Measurements from ENCODE around the gene IL1RL1.

IL1RL1 gene

DNA sequence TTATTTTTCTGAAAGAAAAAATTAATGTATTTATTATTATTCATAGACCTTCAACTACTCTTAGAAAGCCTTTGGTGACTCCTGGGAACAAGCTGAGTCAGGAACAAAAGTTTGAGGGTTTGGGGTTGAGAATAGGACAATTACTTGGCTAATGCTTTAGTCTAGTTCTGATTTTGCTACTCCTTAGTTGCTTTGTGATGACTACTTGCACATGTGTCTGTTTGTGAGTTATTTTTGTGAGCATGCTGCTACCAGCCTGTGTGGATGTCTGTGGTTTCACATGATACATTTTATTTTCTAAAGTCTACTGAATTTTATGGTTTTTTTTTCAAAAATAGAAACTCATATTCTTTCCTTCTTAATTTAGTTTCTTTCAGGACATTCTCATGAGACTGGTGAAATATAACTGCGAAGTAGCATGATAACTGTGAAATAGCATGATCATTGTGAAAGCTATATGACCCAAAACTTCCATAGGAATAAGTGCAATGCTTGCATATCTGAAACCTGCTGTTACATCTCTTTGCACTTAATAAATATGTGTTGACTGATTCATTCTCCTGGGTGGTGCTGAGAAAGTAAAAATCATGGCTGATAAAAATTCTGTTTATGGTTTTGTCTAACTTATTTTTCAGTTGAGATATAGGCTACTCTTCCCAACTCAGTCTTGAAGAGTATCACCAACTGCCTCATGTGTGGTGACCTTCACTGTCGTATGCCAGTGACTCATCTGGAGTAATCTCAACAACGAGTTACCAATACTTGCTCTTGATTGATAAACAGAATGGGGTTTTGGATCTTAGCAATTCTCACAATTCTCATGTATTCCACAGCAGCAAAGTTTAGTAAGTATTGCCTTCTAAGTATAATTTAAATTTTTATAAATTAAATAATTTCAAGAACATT lies 26.4 kb downstream of the IL1RL1 start:
- H3K4me3 ChIP-seq (ENCODE audit: control insufficient read depth, low read depth, low read length) = no peak overlapping the region
- DNase-seq (ENCODE audit: low read depth) = no peak
- TF ChIP-seq, protein P1, sequence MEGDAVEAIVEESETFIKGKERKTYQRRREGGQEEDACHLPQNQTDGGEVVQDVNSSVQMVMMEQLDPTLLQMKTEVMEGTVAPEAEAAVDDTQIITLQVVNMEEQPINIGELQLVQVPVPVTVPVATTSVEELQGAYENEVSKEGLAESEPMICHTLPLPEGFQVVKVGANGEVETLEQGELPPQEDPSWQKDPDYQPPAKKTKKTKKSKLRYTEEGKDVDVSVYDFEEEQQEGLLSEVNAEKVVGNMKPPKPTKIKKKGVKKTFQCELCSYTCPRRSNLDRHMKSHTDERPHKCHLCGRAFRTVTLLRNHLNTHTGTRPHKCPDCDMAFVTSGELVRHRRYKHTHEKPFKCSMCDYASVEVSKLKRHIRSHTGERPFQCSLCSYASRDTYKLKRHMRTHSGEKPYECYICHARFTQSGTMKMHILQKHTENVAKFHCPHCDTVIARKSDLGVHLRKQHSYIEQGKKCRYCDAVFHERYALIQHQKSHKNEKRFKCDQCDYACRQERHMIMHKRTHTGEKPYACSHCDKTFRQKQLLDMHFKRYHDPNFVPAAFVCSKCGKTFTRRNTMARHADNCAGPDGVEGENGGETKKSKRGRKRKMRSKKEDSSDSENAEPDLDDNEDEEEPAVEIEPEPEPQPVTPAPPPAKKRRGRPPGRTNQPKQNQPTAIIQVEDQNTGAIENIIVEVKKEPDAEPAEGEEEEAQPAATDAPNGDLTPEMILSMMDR (IDR thresholded peaks at IDR 0.05; ENCODE audit: control insufficient read depth, insufficient read depth, low read depth, low read length, missing control alignments) = no peak

DNA sequence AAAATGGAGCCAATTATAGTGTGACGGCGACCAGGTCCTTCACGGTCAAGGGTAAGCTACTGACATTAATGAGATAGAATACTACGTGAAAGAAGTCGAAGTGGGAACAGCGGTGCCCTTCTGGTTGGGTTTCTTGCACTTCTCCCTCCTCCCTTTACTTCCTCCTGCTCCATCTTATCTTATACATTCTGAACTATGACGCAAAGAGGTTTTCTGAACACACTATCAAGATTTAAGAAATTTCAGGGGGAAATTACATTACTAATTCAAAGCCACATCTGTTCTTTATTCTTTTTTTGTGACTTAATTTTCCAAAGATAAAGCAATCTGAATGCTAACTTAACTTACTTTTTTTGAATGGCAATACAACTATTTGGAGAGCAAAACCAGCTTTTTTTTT lies 29.4 kb downstream of the IL1RL1 start:
- no peak for DNase-seq (ENCODE audit: low read depth)
- TF ChIP-seq, protein P1 (IDR thresholded peaks at IDR 0.05; ENCODE audit: control insufficient read depth, insufficient read depth, low read depth, low read length, missing control alignments) = no peak
- H3K4me3 ChIP-seq (ENCODE audit: control insufficient read depth, low read depth, low read length) = no peak overlapping the region

- TF ChIP-seq, protein P1 (IDR thresholded peaks at IDR 0.05; ENCODE audit: control insufficient read depth, insufficient read depth, low read depth, low read length, missing control alignments) = peak; percentile 31
- no peak overlapping the region for H3K4me3 ChIP-seq (ENCODE audit: control insufficient read depth, low read depth, low read length)
- no peak for DNase-seq (ENCODE audit: low read depth)
Observed at GRCh38 chr2:102342888-102343287, 31.5 kb downstream of the IL1RL1 start.

DNA sequence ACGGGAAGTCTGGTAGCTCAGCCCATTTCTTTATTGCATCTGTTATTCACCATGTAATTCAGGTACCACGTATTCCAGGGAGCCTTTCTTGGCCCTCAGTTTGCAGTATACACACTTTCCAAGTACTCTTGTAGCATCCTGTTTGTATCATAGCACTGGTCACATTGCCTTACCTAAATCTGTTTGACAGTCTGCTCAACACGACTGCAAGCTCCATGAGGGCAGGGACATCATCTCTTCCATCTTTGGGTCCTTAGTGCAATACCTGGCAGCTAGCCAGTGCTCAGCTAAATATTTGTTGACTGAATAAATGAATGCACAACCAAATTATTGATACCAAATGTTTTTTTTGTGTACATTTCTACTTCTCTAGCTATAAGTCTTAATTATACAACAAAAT lies 33.0 kb downstream of the IL1RL1 start:
- no peak overlapping the region for H3K4me3 ChIP-seq (ENCODE audit: control insufficient read depth, low read depth, low read length)
- TF ChIP-seq, protein P1 (IDR thresholded peaks at IDR 0.05; ENCODE audit: control insufficient read depth, insufficient read depth, low read depth, low read length, missing control alignments) = no peak
- DNase-seq (ENCODE audit: low read depth) = no peak

DNA sequence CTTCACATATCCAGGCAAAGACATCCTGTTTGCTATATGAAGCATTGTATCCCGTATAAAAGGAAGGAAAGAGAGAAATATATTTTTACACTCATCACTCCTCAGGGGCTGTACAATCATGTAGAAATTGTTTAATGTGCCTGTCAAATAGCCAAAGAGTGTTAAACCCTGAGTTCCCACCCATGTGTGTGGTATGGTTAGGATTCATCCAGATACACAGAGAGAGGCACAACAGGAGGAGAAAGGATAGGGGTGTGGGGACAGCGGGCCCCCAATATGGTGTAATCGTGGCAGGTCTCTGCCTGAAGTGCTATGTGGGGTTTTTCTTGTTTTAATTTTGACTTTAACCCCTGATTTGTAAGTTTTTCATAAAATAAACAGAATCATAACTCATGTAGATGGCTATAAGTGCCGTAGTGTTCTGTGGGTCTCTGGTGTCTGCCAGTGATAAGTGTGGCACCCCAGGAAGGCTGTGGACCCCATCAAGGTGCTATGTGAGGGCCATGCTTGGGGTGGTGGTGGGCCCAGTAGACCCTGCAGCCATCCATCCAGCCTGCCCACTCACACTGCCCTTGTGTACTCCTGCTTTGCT lies 34.1 kb downstream of the IL1RL1 start:
- TF ChIP-seq, protein P1 (IDR thresholded peaks at IDR 0.05; ENCODE audit: control insufficient read depth, insufficient read depth, low read depth, low read length, missing control alignments) = no peak

DNA sequence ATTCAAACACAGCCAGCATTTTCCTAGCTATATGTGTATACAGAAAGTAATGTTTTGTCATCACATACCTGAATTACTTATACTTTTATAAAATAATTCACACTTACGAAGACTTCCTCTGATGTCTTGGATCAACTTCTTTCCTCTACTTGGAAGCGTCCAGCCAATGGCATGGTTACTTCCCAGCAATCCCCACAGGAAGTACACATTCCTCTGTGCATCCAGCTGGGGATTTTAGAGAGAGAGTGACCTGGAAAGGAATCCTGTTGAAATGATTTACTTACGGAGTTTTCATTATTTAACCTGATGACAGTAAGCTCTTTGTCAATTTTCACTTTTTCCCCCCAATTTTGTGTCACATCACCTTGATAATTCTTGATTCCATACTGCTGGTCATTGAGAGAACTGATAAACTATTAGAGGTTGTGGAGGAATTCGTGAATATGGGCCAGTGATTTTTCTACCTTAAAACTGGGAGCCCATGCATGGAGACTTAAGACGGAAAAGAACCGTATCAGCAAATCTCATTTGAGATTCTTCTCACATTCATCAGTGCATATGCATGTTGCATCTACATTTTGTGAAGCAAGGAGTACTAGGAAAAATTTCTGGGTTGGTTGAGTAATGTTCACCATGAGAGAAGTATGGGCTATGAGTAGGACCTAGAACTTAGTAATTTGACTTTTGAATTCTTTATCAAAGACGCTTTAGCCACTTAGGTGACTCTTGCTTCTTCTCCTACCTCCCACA lies 35.2 kb downstream of the IL1RL1 start:
- no peak for DNase-seq (ENCODE audit: low read depth)
- TF ChIP-seq, protein P1 (IDR thresholded peaks at IDR 0.05; ENCODE audit: control insufficient read depth, insufficient read depth, low read depth, low read length, missing control alignments) = no peak
- no peak overlapping the region for H3K4me3 ChIP-seq (ENCODE audit: control insufficient read depth, low read depth, low read length)

More for the DNA sequence above, 34.1 kb downstream of the IL1RL1 start:
- DNase-seq (ENCODE audit: low read depth) = no peak
- H3K4me3 ChIP-seq (ENCODE audit: control insufficient read depth, low read depth, low read length) = no peak overlapping the region
